ENCODE data around the gene GAREM2. TPM values are rescaled to one million over a fixed set of nuclear protein-coding genes. Genes with fewer than 3 reads are reported as not detected.

Gene GAREM2
- total RNA-seq, 4 donors from 2014 or later = 0.49 to 2.8 (median 1.9) TPM

DNA sequence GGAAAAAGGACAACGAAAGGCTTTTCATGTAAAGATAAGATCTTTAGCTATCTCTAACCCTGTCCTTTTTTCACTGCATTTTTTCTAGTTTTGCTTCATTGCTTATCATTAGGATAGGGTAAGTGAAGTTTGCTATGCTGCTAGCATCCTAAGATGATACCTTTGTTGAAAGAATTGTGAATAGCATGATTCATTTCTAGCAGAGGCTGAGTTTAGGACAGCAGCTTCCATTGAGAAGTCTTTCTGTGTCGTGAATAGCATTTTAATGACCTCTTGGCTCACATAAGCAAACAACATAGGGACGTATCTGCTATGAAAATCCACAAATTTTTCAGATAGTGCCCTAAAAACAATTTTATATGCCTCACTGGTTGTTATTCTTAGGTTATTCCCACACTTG is 36.4 kb upstream of the GAREM2 start:
- WGBS, 2 donors = 53 to 55% methylated on average over 3 of the region's 3 CpGs
- no peaks in the 10 kb centered on the region for H3K9me3 ChIP-seq
- H3K4me3 ChIP-seq (replicated peaks in 1 of 3) = no peak overlapping the region
- no peak for DNase-seq
- H3K36me3 ChIP-seq = peaks cover 0 to 4% of the 10 kb centered on the region in 2 donors
- peaks cover 9 to 12% of the 10 kb centered on the region in 2 donors for H3K4me1 ChIP-seq
- no peak for TF ChIP-seq POLR2A (IDR thresholded peaks at IDR 0.05)
- TF ChIP-seq, protein P1, sequence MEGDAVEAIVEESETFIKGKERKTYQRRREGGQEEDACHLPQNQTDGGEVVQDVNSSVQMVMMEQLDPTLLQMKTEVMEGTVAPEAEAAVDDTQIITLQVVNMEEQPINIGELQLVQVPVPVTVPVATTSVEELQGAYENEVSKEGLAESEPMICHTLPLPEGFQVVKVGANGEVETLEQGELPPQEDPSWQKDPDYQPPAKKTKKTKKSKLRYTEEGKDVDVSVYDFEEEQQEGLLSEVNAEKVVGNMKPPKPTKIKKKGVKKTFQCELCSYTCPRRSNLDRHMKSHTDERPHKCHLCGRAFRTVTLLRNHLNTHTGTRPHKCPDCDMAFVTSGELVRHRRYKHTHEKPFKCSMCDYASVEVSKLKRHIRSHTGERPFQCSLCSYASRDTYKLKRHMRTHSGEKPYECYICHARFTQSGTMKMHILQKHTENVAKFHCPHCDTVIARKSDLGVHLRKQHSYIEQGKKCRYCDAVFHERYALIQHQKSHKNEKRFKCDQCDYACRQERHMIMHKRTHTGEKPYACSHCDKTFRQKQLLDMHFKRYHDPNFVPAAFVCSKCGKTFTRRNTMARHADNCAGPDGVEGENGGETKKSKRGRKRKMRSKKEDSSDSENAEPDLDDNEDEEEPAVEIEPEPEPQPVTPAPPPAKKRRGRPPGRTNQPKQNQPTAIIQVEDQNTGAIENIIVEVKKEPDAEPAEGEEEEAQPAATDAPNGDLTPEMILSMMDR (IDR thresholded peaks at IDR 0.05) = no peak
- no peak overlapping the region for H3K27ac ChIP-seq
- intact Hi-C loops (cut with DNase I) = no loop called here
- H3K27me3 ChIP-seq = no peaks in the 10 kb centered on the region

DNA sequence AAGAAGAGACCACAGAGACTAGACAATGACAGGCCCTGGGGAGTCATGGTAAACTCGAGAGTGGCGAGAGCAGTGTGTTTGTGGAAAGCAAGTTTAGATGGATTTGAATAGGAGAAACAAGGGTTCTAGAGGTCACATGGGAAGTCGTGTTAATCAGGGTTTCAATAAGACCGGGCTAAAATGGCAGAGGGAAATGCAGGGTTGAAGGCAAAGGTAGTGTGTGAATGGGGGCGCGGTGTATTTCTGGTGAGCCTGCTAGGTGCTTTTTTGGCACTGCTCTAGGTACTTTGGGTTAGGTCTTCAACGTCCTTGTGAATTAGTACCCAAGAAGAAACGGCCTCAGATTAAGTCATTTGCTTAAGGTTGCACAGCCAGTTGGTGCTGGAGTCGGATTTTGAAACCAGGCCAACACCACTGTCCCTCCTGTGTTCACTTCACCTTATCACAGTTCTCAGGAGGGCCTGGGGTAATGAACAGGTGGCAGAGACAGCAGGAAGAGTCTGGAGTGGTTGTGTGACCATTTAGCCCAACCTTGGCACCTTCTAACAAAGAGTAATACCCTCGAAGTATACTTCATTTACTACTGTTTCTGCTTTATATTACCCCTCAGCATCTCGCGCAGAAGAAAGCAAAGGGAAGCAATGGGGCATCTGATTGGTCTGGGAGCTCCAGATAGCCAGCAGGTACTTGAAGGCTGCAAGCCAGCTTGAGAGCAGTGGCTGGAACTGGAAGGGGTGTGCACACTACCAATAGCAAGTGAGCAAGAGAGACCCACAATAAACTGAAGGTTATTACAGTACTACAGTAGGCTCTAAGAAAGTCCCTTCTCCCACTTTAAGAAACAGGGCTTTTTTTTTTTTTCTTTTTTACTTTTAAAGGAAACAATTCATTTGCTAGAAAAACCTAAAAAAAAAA is 33.4 kb upstream of the GAREM2 start:
- H3K4me3 ChIP-seq (replicated peaks in 1 of 3) = no peak overlapping the region
- peaks cover 9 to 12% of the 10 kb centered on the region in 2 donors for H3K4me1 ChIP-seq
- 55 to 64% methylated on average over 12 of the region's 12 CpGs for WGBS, 2 donors
- intact Hi-C loops (cut with DNase I) = loop anchor here (5.0 to 10.0 kb wide), 3 partner anchors 155 to 287 kb away; partner anchors contain the start of gene KIF3C
- no peaks in the 10 kb centered on the region for H3K27me3 ChIP-seq
- TF ChIP-seq, protein P1 (IDR thresholded peaks at IDR 0.05) = no peak
- H3K9me3 ChIP-seq = no peaks in the 10 kb centered on the region
- peak; percentile 50 to 59 for DNase-seq
- H3K36me3 ChIP-seq = peaks cover 0 to 4% of the 10 kb centered on the region in 2 donors
- no peak overlapping the region for H3K27ac ChIP-seq

DNA sequence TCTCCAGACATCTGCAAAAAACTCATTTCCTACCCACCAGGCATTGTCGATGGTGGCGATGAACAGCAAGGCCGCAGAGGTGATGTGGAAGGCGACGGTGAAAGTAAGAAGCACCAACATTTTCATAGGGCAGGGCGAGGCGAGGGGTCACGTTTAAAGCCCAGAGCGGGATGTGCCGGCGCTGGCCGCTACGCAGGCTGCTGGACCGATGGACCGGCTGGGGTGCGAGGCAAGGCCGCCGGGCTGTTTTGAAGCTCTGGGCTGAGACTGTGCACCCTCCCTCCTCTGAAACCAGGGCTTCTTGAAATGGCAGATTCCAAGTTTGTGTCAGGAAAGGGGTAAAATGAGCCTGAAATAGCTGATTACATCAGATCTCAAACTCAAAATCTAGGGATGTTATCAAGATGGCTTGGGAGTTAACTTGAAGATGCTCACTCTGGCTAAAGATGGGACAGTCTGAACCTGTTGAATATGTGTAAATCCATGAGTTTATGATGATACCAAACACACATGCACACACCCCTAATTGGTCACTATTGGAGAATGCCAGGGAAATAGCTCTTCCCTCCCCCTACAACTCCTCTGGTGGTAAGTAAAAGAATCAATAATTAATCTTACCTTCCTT is 31.6 kb upstream of the GAREM2 start:
- H3K4me1 ChIP-seq = peaks cover 5% of the 10 kb centered on the region in 2 donors
- H3K36me3 ChIP-seq = no peaks in the 10 kb centered on the region
- intact Hi-C loops (cut with DNase I) = loop anchor here (5.0 to 10.0 kb wide), 3 partner anchors 156 to 289 kb away; partner anchors contain the start of gene KIF3C
- H3K4me3 ChIP-seq (replicated peaks in 1 of 3) = no peak overlapping the region
- whole genome bisulfite sequencing, 2 donors = 89 to 92% methylated on average over 18 of the region's 18 CpGs
- no peak for DNase-seq
- H3K27me3 ChIP-seq = no peaks in the 10 kb centered on the region
- TF ChIP-seq, protein P1 (IDR thresholded peaks at IDR 0.05) = no peak
- no peak for TF ChIP-seq POLR2A (IDR thresholded peaks at IDR 0.05)
- H3K27ac ChIP-seq = no peak overlapping the region
- H3K9me3 ChIP-seq = no peaks in the 10 kb centered on the region

DNA sequence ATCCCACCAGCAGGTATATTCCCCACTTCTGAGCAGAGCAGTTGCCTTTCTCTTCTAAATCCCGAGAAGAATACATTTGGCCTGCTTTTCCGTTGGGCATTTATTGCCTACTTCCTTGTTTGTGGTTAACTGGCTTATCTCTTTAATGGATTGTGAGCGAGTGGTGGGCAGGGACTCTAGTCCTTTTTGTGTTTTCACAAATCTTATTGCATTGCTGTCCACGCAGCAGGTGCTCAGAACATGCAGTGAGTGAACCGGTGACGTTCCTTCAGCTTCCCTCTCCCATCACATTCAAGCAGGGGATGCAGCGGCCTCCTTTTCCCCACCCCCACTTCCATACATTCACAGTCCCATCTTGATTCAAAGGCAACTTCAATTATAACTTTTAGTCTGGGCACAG is 28.9 kb upstream of the GAREM2 start:
- no peak for DNase-seq
- Histone ChIP-seq H3K4me1 (no peaks in the 10 kb centered on the region), H3K27ac (no peak overlapping the region), H3K9me3 (no peaks in the 10 kb centered on the region), H3K27me3 (no peaks in the 10 kb centered on the region), H3K4me3 (replicated peaks in 1 of 3) (no peak overlapping the region), H3K36me3 (no peaks in the 10 kb centered on the region)
- TF ChIP-seq, protein P1 (IDR thresholded peaks at IDR 0.05) = no peak
- no peak for TF ChIP-seq POLR2A (IDR thresholded peaks at IDR 0.05)
- intact Hi-C loops (cut with DNase I) = loop anchor here (5.0 to 10.0 kb wide), 3 partner anchors 159 to 292 kb away; partner anchors contain the start of gene KIF3C
- 65 to 78% methylated on average over 7 of the region's 7 CpGs for WGBS, 2 donors

Measured in thyroid gland (tissue), 4 donors.